Muscle of leg (tissue), 11 donors: ENCODE results near the gene ANKRD39. TPM values are rescaled to one million over a fixed set of nuclear protein-coding genes. Genes with fewer than 3 reads are reported as not detected.

Source experiments
- DNase-seq: peaks from one replicate; pipeline ENCODE4 v3.0.0; 2013
- H3K27ac ChIP-seq: one replicate; pipeline ENCODE4 v1.5.1; 2013; ENCODE audit warnings: mild to moderate bottlenecking, low read length, control low read depth
- H3K27me3 ChIP-seq: one replicate; pipeline ENCODE4 v1.6.1; 2013; ENCODE audit warnings: low read length; ENCODE audit not compliant: control insufficient read depth, insufficient read depth
- H3K36me3 ChIP-seq: one replicate; pipeline ENCODE4 v1.6.1; 2013; ENCODE audit warnings: low read length; ENCODE audit not compliant: control insufficient read depth, insufficient read depth
- H3K4me1 ChIP-seq: one replicate; pipeline ENCODE4 v1.6.1; 2013; ENCODE audit warnings: low read length; ENCODE audit not compliant: control insufficient read depth, insufficient read depth
- H3K4me3 ChIP-seq: one replicate; pipeline ENCODE4 v1.5.1; 2013; ENCODE audit warnings: low read length, control low read depth
- H3K9me3 ChIP-seq: replicated peaks from 2 replicates; pipeline ENCODE4 v1.6.1; 2013; ENCODE audit warnings: low read depth, low read length; ENCODE audit not compliant: control insufficient read depth
- WGBS: methylation state at CpG from one replicate; pipeline ENCODE4 v1.1.5; 2013; ENCODE audit warnings: missing lambda C conversion rate; ENCODE audit not compliant: insufficient coverage; 5-methylcytosine and 5-hydroxymethylcytosine counted together
- polyA plus RNA-seq, 8 donors: library from polyadenylated mRNA; unstranded; fragments of 120-200 nt; gene quantifications; one replicate each; pipeline versions ENCODE4 v1.2.1 to v1.2.3, GENCODE V29; 2013; ENCODE audit warnings: inconsistent platforms in 1 of 8, low replicate concordance in 1 of 8; ENCODE audit not compliant: insufficient read length in 8 of 8, insufficient read depth in 1 of 8
- total RNA-seq: library from RNA; stranded (reverse); fragments of 120-200 nt; gene quantifications from one replicate; pipeline ENCODE4 v1.2.4, GENCODE V29; 2013

Gene ANKRD39
- total and polyA plus RNA-seq, 9 donors = 5.9 to 7.7 (median 7.0) TPM

GRCh38 chr2:96856776-96857666, 795 bp downstream of the ANKRD39 start:
- WGBS = 6% methylated on average over 25 of the region's 27 CpGs
- Histone ChIP-seq H3K4me1 (peaks cover 29% of the 10 kb centered on the region), H3K27ac (peak overlapping the region; percentile 43), H3K9me3 (no peaks in the 10 kb centered on the region), H3K27me3 (no peaks in the 10 kb centered on the region), H3K4me3 (peak overlapping the region; percentile 67), H3K36me3 (peaks cover 36% of the 10 kb centered on the region)
- DNase-seq = no peak

GRCh38 chr2:96853321-96853720, 4.5 kb downstream of the ANKRD39 start:
- H3K27me3 ChIP-seq = no peaks in the 10 kb centered on the region
- 93% methylated on average over 14 of the region's 15 CpGs for WGBS
- DNase-seq = no peak
- no peaks in the 10 kb centered on the region for H3K9me3 ChIP-seq
- H3K4me3 ChIP-seq = no peak overlapping the region
- no peak overlapping the region for H3K27ac ChIP-seq
- peaks cover 11% of the 10 kb centered on the region for H3K4me1 ChIP-seq
- H3K36me3 ChIP-seq = peaks cover 37% of the 10 kb centered on the region

GRCh38 chr2:96852667-96853066, 5.1 kb downstream of the ANKRD39 start:
- Histone ChIP-seq H3K27ac (no peak overlapping the region), H3K4me1 (peaks cover 11% of the 10 kb centered on the region), H3K36me3 (peaks cover 40% of the 10 kb centered on the region), H3K9me3 (no peaks in the 10 kb centered on the region), H3K27me3 (no peaks in the 10 kb centered on the region), H3K4me3 (no peak overlapping the region)
- no peak for DNase-seq
- 100% methylated on average over 4 of the region's 6 CpGs for WGBS

GRCh38 chr2:96848264-96848663, 9.6 kb downstream of the ANKRD39 start:
- 80% methylated on average over 1 of the region's 9 CpGs for WGBS
- no peaks in the 10 kb centered on the region for H3K9me3 ChIP-seq
- H3K27me3 ChIP-seq = no peaks in the 10 kb centered on the region
- H3K4me1 ChIP-seq = peaks cover 11% of the 10 kb centered on the region
- no peak overlapping the region for H3K4me3 ChIP-seq
- no peak for DNase-seq
- H3K27ac ChIP-seq = no peak overlapping the region
- peaks cover 36% of the 10 kb centered on the region for H3K36me3 ChIP-seq

- Histone ChIP-seq H3K4me1 (peaks cover 16% of the 10 kb centered on the region), H3K9me3 (no peaks in the 10 kb centered on the region), H3K27ac (no peak overlapping the region), H3K27me3 (no peaks in the 10 kb centered on the region), H3K4me3 (no peak overlapping the region), H3K36me3 (peaks cover 31% of the 10 kb centered on the region)
- no peak for DNase-seq
- no CpG with 5 or more reads among the region's 10 CpGs for WGBS
Observed at GRCh38 chr2:96847586-96847985, 10.2 kb downstream of the ANKRD39 start.

- peaks cover 28% of the 10 kb centered on the region for H3K36me3 ChIP-seq
- 63% methylated on average over 3 of the region's 5 CpGs for WGBS
- no peak for DNase-seq
Observed at GRCh38 chr2:96846825-96847224, 11.0 kb downstream of the ANKRD39 start.

GRCh38 chr2:96844405-96844808, 13.4 kb downstream of the ANKRD39 start:
- H3K27ac ChIP-seq = peak overlapping the region; percentile 20
- 69% methylated on average over 14 of the region's 17 CpGs for WGBS
- no peaks in the 10 kb centered on the region for H3K9me3 ChIP-seq
- H3K36me3 ChIP-seq = peaks cover 11% of the 10 kb centered on the region
- H3K4me1 ChIP-seq = peaks cover 30% of the 10 kb centered on the region
- H3K4me3 ChIP-seq = no peak overlapping the region
- no peak for DNase-seq
- H3K27me3 ChIP-seq = no peaks in the 10 kb centered on the region

More at GRCh38 chr2:96846825-96847224, 11.0 kb downstream of the ANKRD39 start:
- H3K4me1 ChIP-seq = peaks cover 19% of the 10 kb centered on the region
- no peaks in the 10 kb centered on the region for H3K27me3 ChIP-seq
- no peaks in the 10 kb centered on the region for H3K9me3 ChIP-seq
- no peak overlapping the region for H3K27ac ChIP-seq
- H3K4me3 ChIP-seq = no peak overlapping the region

- Histone ChIP-seq H3K27ac (peak within 1 kb of the TSS; percentile 42), H3K4me3 (no peak within 1 kb of the TSS), H3K9me3 (no peaks in the 10 kb centered on the region), H3K36me3 (peaks cover 13% of the 10 kb centered on the region), H3K27me3 (no peaks in the 10 kb centered on the region), H3K4me1 (peaks cover 35% of the 10 kb centered on the region)
- 90% methylated on average over 3 of the region's 14 CpGs for WGBS
- DNase-seq = no peak
Observed at GRCh38 chr2:96843538-96844268, 14.1 kb downstream of the ANKRD39 start, which contains the start of gene ANKRD23. Gene ANKRD23 (minus strand): TSS chr2:96844021. CDS start chr2:96843992, 29 bp downstream.

- H3K4me3 ChIP-seq = no peak overlapping the region
- H3K4me1 ChIP-seq = peaks cover 35% of the 10 kb centered on the region
- no peaks in the 10 kb centered on the region for H3K27me3 ChIP-seq
- H3K36me3 ChIP-seq = peaks cover 14% of the 10 kb centered on the region
- WGBS = 71% methylated on average over 5 of the region's 7 CpGs
- no peak overlapping the region for H3K27ac ChIP-seq
- H3K9me3 ChIP-seq = no peaks in the 10 kb centered on the region
- no peak for DNase-seq
Observed at GRCh38 chr2:96842600-96842999, 15.2 kb downstream of the ANKRD39 start.
